ENCODE measurements around the gene SALL3.
"Not testable (repeated sequence)": the region's sequence is repeated elsewhere in the genome, so short reads cannot be mapped to it uniquely, and the experiment has no call there.

SALL3 gene

DNA sequence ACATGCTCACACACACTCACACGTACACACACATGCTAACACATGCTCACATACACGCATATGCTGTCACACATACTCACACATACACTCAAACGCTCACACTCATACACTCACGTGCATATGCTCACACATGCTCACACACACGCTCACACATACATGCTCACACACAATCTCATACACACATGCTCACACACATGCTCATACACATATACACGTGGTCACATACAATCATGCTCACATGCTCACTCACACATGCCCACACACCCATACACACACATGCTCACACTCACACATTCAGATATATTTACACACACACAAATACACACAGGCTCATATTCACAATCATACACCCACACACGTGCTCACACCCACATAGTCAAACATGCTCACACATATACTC lies 17.5 kb upstream of the SALL3 start:
- Histone ChIP-seq H3K4me2 (ENCODE audit: insufficient read depth, low read length, poor library complexity, severe bottlenecking) (no peak overlapping the region), H3K36me3 (replicated peaks in 1 of 2; ENCODE audit: control insufficient read depth in 2 of 2, insufficient read depth in 2 of 2, low read length in 2 of 2) (no peaks in the 10 kb centered on the region), H3K18ac (ENCODE audit: low read length) (no peak overlapping the region), H2BK12ac (ENCODE audit: low read length) (no peak overlapping the region), H3K23ac (ENCODE audit: low read depth, low read length, poor library complexity) (no peak overlapping the region), H4K91ac (ENCODE audit: low read depth, low read length, poor library complexity) (no peak overlapping the region), H2BK15ac (ENCODE audit: low read length) (no peak overlapping the region), H3K9me3 (replicated peaks in 1 of 2; ENCODE audit: control insufficient read depth in 2 of 2, insufficient read depth in 1 of 2, low read depth in 1 of 2, low read length in 2 of 2) (peaks cover 0 to 14% of the 10 kb centered on the region in 2 donors), H3K27ac (replicated peaks; ENCODE audit: low read length) (no peak overlapping the region), H2AFZ (ENCODE audit: low read length) (no peak overlapping the region), H2BK5ac (ENCODE audit: low read length) (no peak overlapping the region), H3K27me3 (ENCODE audit: control insufficient read depth in 3 of 3, insufficient read depth in 3 of 3, low read depth in 1 of 3, low read length in 3 of 3) (peaks cover 0 to under 1% (median 0%) of the 10 kb centered on the region in 3 experiments), H3K14ac (ENCODE audit: low read length) (no peak overlapping the region), H2BK120ac (ENCODE audit: low read depth, low read length) (no peak overlapping the region), H3K79me1 (ENCODE audit: low read depth, low read length) (no peaks in the 10 kb centered on the region), H3K4ac (ENCODE audit: low read length) (no peak overlapping the region), H4K8ac (ENCODE audit: low read depth, low read length) (no peak overlapping the region), H3K4me3 (ENCODE audit: low read length in 2 of 2) (peak overlapping the region in 1 of 2 donors; percentile 7), H3K9ac (ENCODE audit: low read depth, low read length, poor library complexity) (no peak overlapping the region), H2AK5ac (ENCODE audit: low read depth, low read length) (no peak overlapping the region), H3K4me1 (ENCODE audit: control insufficient read depth in 2 of 2, insufficient read depth in 1 of 2, low read depth in 1 of 2, low read length in 2 of 2) (no peaks in the 10 kb centered on the region)
- DNase-seq (ENCODE audit: low spot score), result no peak
- 100% methylated on average over 4 of the region's 7 CpGs; no CpG with 5 or more reads in 1 of the 2 donors for WGBS, 2 donors (ENCODE audit: extremely low coverage in 2 of 2, insufficient read length in 2 of 2, insufficient replicate concordance in 1 of 2)

DNA sequence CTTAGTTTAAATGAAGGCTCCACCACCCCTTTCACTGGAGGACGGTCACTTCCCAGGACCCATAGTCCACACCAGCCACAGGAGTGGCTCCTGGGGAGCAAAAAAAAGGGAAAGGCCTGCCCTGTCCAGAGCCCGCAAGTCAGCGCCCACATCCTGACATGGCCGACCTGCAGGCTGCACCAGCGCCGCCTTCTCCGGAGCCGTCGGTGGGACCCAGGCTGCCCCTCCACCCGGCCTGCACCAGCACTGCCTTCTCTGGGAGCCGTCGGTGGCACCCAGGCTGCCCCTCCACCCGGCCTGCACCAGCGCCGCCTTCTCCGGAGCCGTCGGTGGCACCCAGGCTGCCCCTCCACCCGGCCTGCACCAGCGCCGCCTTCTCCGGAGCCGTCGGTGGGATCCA lies 14.9 kb upstream of the SALL3 start:
- not testable (repeated sequence) for H3K4me2 ChIP-seq (ENCODE audit: insufficient read depth, low read length, poor library complexity, severe bottlenecking); H2AK5ac ChIP-seq (ENCODE audit: low read depth, low read length); H3K4me1 ChIP-seq (ENCODE audit: control insufficient read depth in 2 of 2, insufficient read depth in 1 of 2, low read depth in 1 of 2, low read length in 2 of 2); H2BK15ac ChIP-seq (ENCODE audit: low read length); H3K27ac ChIP-seq (replicated peaks; ENCODE audit: low read length); H3K4me3 ChIP-seq (ENCODE audit: low read length in 2 of 2); H2BK120ac ChIP-seq (ENCODE audit: low read depth, low read length); H2AFZ ChIP-seq (ENCODE audit: low read length); H3K4ac ChIP-seq (ENCODE audit: low read length); H3K9ac ChIP-seq (ENCODE audit: low read depth, low read length, poor library complexity); H2BK5ac ChIP-seq (ENCODE audit: low read length); H4K91ac ChIP-seq (ENCODE audit: low read depth, low read length, poor library complexity); H4K8ac ChIP-seq (ENCODE audit: low read depth, low read length); H3K79me1 ChIP-seq (ENCODE audit: low read depth, low read length); H3K14ac ChIP-seq (ENCODE audit: low read length); H2BK12ac ChIP-seq (ENCODE audit: low read length); H3K23ac ChIP-seq (ENCODE audit: low read depth, low read length, poor library complexity); H3K18ac ChIP-seq (ENCODE audit: low read length); H3K36me3 ChIP-seq (replicated peaks in 1 of 2; ENCODE audit: control insufficient read depth in 2 of 2, insufficient read depth in 2 of 2, low read length in 2 of 2); DNase-seq (ENCODE audit: low spot score)
- H3K27me3 ChIP-seq (ENCODE audit: control insufficient read depth in 3 of 3, insufficient read depth in 3 of 3, low read depth in 1 of 3, low read length in 3 of 3), result peaks cover 0 to 21% (median 0%) of the 10 kb centered on the region in 3 experiments
- no CpG with 5 or more reads among the region's 24 CpGs for WGBS, 2 donors (ENCODE audit: extremely low coverage in 2 of 2, insufficient read length in 2 of 2, insufficient replicate concordance in 1 of 2)
- H3K9me3 ChIP-seq (replicated peaks in 1 of 2; ENCODE audit: control insufficient read depth in 2 of 2, insufficient read depth in 1 of 2, low read depth in 1 of 2, low read length in 2 of 2), result peaks cover 0 to 14% of the 10 kb centered on the region in 2 donors

DNA sequence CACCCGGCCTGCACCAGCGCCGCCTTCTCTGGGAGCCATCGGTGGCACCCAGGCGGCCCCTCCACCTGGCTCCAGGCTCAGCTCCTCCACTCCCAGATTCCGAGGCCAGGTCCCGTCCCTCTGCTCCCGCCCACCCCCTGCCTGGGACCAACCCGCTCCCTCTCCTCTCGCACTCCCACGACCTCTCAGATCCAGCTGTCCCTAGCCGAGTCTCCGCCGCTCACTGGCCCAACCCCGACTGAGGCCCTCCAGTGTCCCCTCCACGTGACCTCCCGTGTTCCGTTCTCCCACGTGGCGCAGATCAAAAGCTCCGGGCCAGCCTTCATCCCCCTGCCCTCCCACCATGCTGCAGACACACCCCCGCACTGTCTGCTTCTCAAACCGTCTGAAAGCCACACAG lies 14.4 kb upstream of the SALL3 start:
- no peak overlapping the region for H2AFZ ChIP-seq (ENCODE audit: low read length)
- WGBS, 2 donors (ENCODE audit: extremely low coverage in 2 of 2, insufficient read length in 2 of 2, insufficient replicate concordance in 1 of 2), result no CpG with 5 or more reads among the region's 23 CpGs
- H3K23ac ChIP-seq (ENCODE audit: low read depth, low read length, poor library complexity), result no peak overlapping the region
- no peak overlapping the region for H2BK15ac ChIP-seq (ENCODE audit: low read length)
- H2AK5ac ChIP-seq (ENCODE audit: low read depth, low read length), result no peak overlapping the region
- H2BK12ac ChIP-seq (ENCODE audit: low read length), result no peak overlapping the region
- H3K4ac ChIP-seq (ENCODE audit: low read length), result no peak overlapping the region
- no peak overlapping the region for H3K14ac ChIP-seq (ENCODE audit: low read length)
- H3K27me3 ChIP-seq (ENCODE audit: control insufficient read depth in 3 of 3, insufficient read depth in 3 of 3, low read depth in 1 of 3, low read length in 3 of 3), result peaks cover 0 to 26% (median 0%) of the 10 kb centered on the region in 3 experiments
- H3K4me2 ChIP-seq (ENCODE audit: insufficient read depth, low read length, poor library complexity, severe bottlenecking), result no peak overlapping the region
- no peak overlapping the region for H4K8ac ChIP-seq (ENCODE audit: low read depth, low read length)
- H3K18ac ChIP-seq (ENCODE audit: low read length), result peak overlapping the region; percentile 72
- no peaks in the 10 kb centered on the region for H3K36me3 ChIP-seq (replicated peaks in 1 of 2; ENCODE audit: control insufficient read depth in 2 of 2, insufficient read depth in 2 of 2, low read length in 2 of 2)
- no peak overlapping the region for H3K4me3 ChIP-seq (ENCODE audit: low read length in 2 of 2)
- no peaks in the 10 kb centered on the region for H3K4me1 ChIP-seq (ENCODE audit: control insufficient read depth in 2 of 2, insufficient read depth in 1 of 2, low read depth in 1 of 2, low read length in 2 of 2)
- H3K9ac ChIP-seq (ENCODE audit: low read depth, low read length, poor library complexity), result no peak overlapping the region
- no peak overlapping the region for H2BK120ac ChIP-seq (ENCODE audit: low read depth, low read length)
- H3K27ac ChIP-seq (replicated peaks; ENCODE audit: low read length), result no peak overlapping the region
- DNase-seq (ENCODE audit: low spot score), result no peak
- H3K9me3 ChIP-seq (replicated peaks in 1 of 2; ENCODE audit: control insufficient read depth in 2 of 2, insufficient read depth in 1 of 2, low read depth in 1 of 2, low read length in 2 of 2), result peaks cover 0 to 14% of the 10 kb centered on the region in 2 donors
- no peak overlapping the region for H2BK5ac ChIP-seq (ENCODE audit: low read length)
- H4K91ac ChIP-seq (ENCODE audit: low read depth, low read length, poor library complexity), result no peak overlapping the region
- H3K79me1 ChIP-seq (ENCODE audit: low read depth, low read length), result no peaks in the 10 kb centered on the region

GRCh38 chr18:78965917-78966792 lies 13.5 kb upstream of the SALL3 start:
- H3K4me2 ChIP-seq (ENCODE audit: insufficient read depth, low read length, poor library complexity, severe bottlenecking), result no peak overlapping the region
- no peak overlapping the region for H3K23ac ChIP-seq (ENCODE audit: low read depth, low read length, poor library complexity)
- no peak overlapping the region for H2BK120ac ChIP-seq (ENCODE audit: low read depth, low read length)
- no peak overlapping the region for H2BK5ac ChIP-seq (ENCODE audit: low read length)
- H3K79me1 ChIP-seq (ENCODE audit: low read depth, low read length), result no peaks in the 10 kb centered on the region
- no peak overlapping the region for H4K91ac ChIP-seq (ENCODE audit: low read depth, low read length, poor library complexity)
- H2BK15ac ChIP-seq (ENCODE audit: low read length), result peak overlapping the region; percentile 41
- H3K18ac ChIP-seq (ENCODE audit: low read length), result peak overlapping the region; percentile 32
- peaks cover 0 to 14% of the 10 kb centered on the region in 2 donors for H3K9me3 ChIP-seq (replicated peaks in 1 of 2; ENCODE audit: control insufficient read depth in 2 of 2, insufficient read depth in 1 of 2, low read depth in 1 of 2, low read length in 2 of 2)
- no peak overlapping the region for H3K27ac ChIP-seq (replicated peaks; ENCODE audit: low read length)
- no peaks in the 10 kb centered on the region for H3K4me1 ChIP-seq (ENCODE audit: control insufficient read depth in 2 of 2, insufficient read depth in 1 of 2, low read depth in 1 of 2, low read length in 2 of 2)
- H3K4ac ChIP-seq (ENCODE audit: low read length), result no peak overlapping the region
- no peak overlapping the region for H2AFZ ChIP-seq (ENCODE audit: low read length)
- no peaks in the 10 kb centered on the region for H3K36me3 ChIP-seq (replicated peaks in 1 of 2; ENCODE audit: control insufficient read depth in 2 of 2, insufficient read depth in 2 of 2, low read length in 2 of 2)
- H3K4me3 ChIP-seq (ENCODE audit: low read length in 2 of 2), result no peak overlapping the region
- H3K14ac ChIP-seq (ENCODE audit: low read length), result no peak overlapping the region
- no peak for DNase-seq (ENCODE audit: low spot score)
- no CpG with 5 or more reads among the region's 18 CpGs for WGBS, 2 donors (ENCODE audit: extremely low coverage in 2 of 2, insufficient read length in 2 of 2, insufficient replicate concordance in 1 of 2)
- H2AK5ac ChIP-seq (ENCODE audit: low read depth, low read length), result peak overlapping the region; percentile 27
- H4K8ac ChIP-seq (ENCODE audit: low read depth, low read length), result no peak overlapping the region
- H3K9ac ChIP-seq (ENCODE audit: low read depth, low read length, poor library complexity), result peak overlapping the region; percentile 10
- H2BK12ac ChIP-seq (ENCODE audit: low read length), result no peak overlapping the region
- peaks cover 0 to 33% (median 0%) of the 10 kb centered on the region in 3 experiments for H3K27me3 ChIP-seq (ENCODE audit: control insufficient read depth in 3 of 3, insufficient read depth in 3 of 3, low read depth in 1 of 3, low read length in 3 of 3)
